IPS-20b (cell line): ENCODE measurements around the gene FAM89B.

Source experiments
- H3K27ac ChIP-seq: one replicate; pipeline ENCODE4 v1.5.1; 2013; ENCODE audit warnings: low read length
- H3K27me3 ChIP-seq: 2 replicates; pipeline ENCODE4 v1.6.1; 2013; ENCODE audit warnings: mild to moderate bottlenecking, low read length, inconsistent platforms; ENCODE audit not compliant: insufficient read depth
- H3K36me3 ChIP-seq: 2 replicates; pipeline ENCODE4 v1.6.1; 2013; ENCODE audit warnings: low read depth, mild to moderate bottlenecking, inconsistent platforms, low read length, moderate library complexity; ENCODE audit not compliant: insufficient read depth
- H3K4me1 ChIP-seq: 2 replicates; pipeline ENCODE4 v1.6.1; 2013; ENCODE audit warnings: mild to moderate bottlenecking, control low read depth, inconsistent platforms, low read length, moderate library complexity; ENCODE audit not compliant: insufficient read depth
- H3K4me3 ChIP-seq: 2 replicates; pipeline ENCODE4 v1.5.1; 2013; ENCODE audit warnings: mild to moderate bottlenecking, low read length, inconsistent platforms
- H3K9ac ChIP-seq: 2 replicates; pipeline ENCODE4 v1.6.1; 2013; ENCODE audit warnings: low read depth, mild to moderate bottlenecking, inconsistent platforms, low read length, moderate library complexity
- H3K9me3 ChIP-seq: 2 replicates; pipeline ENCODE4 v1.6.1; 2013; ENCODE audit warnings: mild to moderate bottlenecking, low read depth, low read length, inconsistent platforms; ENCODE audit not compliant: insufficient read depth

Gene FAM89B

GRCh38 chr11:65580031-65580692 lies 7.8 kb downstream of the FAM89B start:
- Histone ChIP-seq H3K9ac (no peak overlapping the region), H3K36me3 (no peaks in the 10 kb centered on the region), H3K4me3 (no peak overlapping the region), H3K27me3 (peaks cover 65% of the 10 kb centered on the region), H3K27ac (no peak overlapping the region), H3K9me3 (no peaks in the 10 kb centered on the region), H3K4me1 (no peaks in the 10 kb centered on the region)

GRCh38 chr11:65580756-65581155 lies 8.4 kb downstream of the FAM89B start:
- no peaks in the 10 kb centered on the region for H3K4me1 ChIP-seq
- H3K9me3 ChIP-seq = no peaks in the 10 kb centered on the region
- H3K36me3 ChIP-seq = no peaks in the 10 kb centered on the region
- peaks cover 65% of the 10 kb centered on the region for H3K27me3 ChIP-seq
- no peak overlapping the region for H3K9ac ChIP-seq
- H3K4me3 ChIP-seq = no peak overlapping the region
- H3K27ac ChIP-seq = no peak overlapping the region

- H3K27me3 ChIP-seq = peaks cover 63% of the 10 kb centered on the region
- no peaks in the 10 kb centered on the region for H3K36me3 ChIP-seq
- no peak overlapping the region for H3K27ac ChIP-seq
- H3K9me3 ChIP-seq = no peaks in the 10 kb centered on the region
- no peak overlapping the region for H3K4me3 ChIP-seq
- no peak overlapping the region for H3K9ac ChIP-seq
- H3K4me1 ChIP-seq = no peaks in the 10 kb centered on the region
Observed at GRCh38 chr11:65581928-65582327, 9.6 kb downstream of the FAM89B start.

GRCh38 chr11:65583589-65583988 lies 11.3 kb downstream of the FAM89B start:
- H3K27ac ChIP-seq = no peak overlapping the region
- no peaks in the 10 kb centered on the region for H3K36me3 ChIP-seq
- H3K4me3 ChIP-seq = no peak overlapping the region
- H3K9me3 ChIP-seq = no peaks in the 10 kb centered on the region
- no peaks in the 10 kb centered on the region for H3K4me1 ChIP-seq
- no peak overlapping the region for H3K9ac ChIP-seq
- H3K27me3 ChIP-seq = peaks cover 47% of the 10 kb centered on the region

- H3K4me3 ChIP-seq = no peak overlapping the region
- H3K4me1 ChIP-seq = no peaks in the 10 kb centered on the region
- peaks cover 45% of the 10 kb centered on the region for H3K27me3 ChIP-seq
- H3K9me3 ChIP-seq = no peaks in the 10 kb centered on the region
- H3K27ac ChIP-seq = no peak overlapping the region
- H3K9ac ChIP-seq = no peak overlapping the region
- H3K36me3 ChIP-seq = no peaks in the 10 kb centered on the region
Observed at GRCh38 chr11:65584106-65584505, 11.8 kb downstream of the FAM89B start.

- no peaks in the 10 kb centered on the region for H3K9me3 ChIP-seq
- no peaks in the 10 kb centered on the region for H3K4me1 ChIP-seq
- H3K4me3 ChIP-seq = no peak overlapping the region
- no peak overlapping the region for H3K27ac ChIP-seq
- no peak overlapping the region for H3K9ac ChIP-seq
- peaks cover 46% of the 10 kb centered on the region for H3K27me3 ChIP-seq
- no peaks in the 10 kb centered on the region for H3K36me3 ChIP-seq
Observed at GRCh38 chr11:65584723-65585171, 12.4 kb downstream of the FAM89B start.

- Histone ChIP-seq H3K9me3 (no peaks in the 10 kb centered on the region), H3K9ac (no peak overlapping the region), H3K27me3 (peaks cover 55% of the 10 kb centered on the region), H3K4me3 (no peak overlapping the region), H3K27ac (no peak overlapping the region), H3K36me3 (no peaks in the 10 kb centered on the region), H3K4me1 (no peaks in the 10 kb centered on the region)
Observed at GRCh38 chr11:65585396-65586246, 13.3 kb downstream of the FAM89B start.

- no peak overlapping the region for H3K9ac ChIP-seq
- peaks cover 61% of the 10 kb centered on the region for H3K27me3 ChIP-seq
- no peaks in the 10 kb centered on the region for H3K9me3 ChIP-seq
- H3K27ac ChIP-seq = no peak overlapping the region
- no peak overlapping the region for H3K4me3 ChIP-seq
- H3K36me3 ChIP-seq = no peaks in the 10 kb centered on the region
- H3K4me1 ChIP-seq = no peaks in the 10 kb centered on the region
Observed at GRCh38 chr11:65586247-65586630, 13.9 kb downstream of the FAM89B start.

- Histone ChIP-seq H3K27ac (no peak overlapping the region), H3K4me3 (no peak overlapping the region), H3K27me3 (peaks cover 65% of the 10 kb centered on the region), H3K9me3 (no peaks in the 10 kb centered on the region), H3K36me3 (no peaks in the 10 kb centered on the region), H3K4me1 (no peaks in the 10 kb centered on the region), H3K9ac (no peak overlapping the region)
Observed at GRCh38 chr11:65586676-65587075, 14.3 kb downstream of the FAM89B start.

- H3K36me3 ChIP-seq = no peaks in the 10 kb centered on the region
- H3K27me3 ChIP-seq = peaks cover 68% of the 10 kb centered on the region
- H3K4me1 ChIP-seq = no peaks in the 10 kb centered on the region
- H3K27ac ChIP-seq = no peak overlapping the region
- no peak overlapping the region for H3K4me3 ChIP-seq
- H3K9ac ChIP-seq = no peak overlapping the region
- no peaks in the 10 kb centered on the region for H3K9me3 ChIP-seq
Observed at GRCh38 chr11:65588199-65589054, 16.1 kb downstream of the FAM89B start.

GRCh38 chr11:65589444-65590239 lies 17.3 kb downstream of the FAM89B start:
- Histone ChIP-seq H3K4me1 (no peaks in the 10 kb centered on the region), H3K36me3 (no peaks in the 10 kb centered on the region), H3K27ac (no peak overlapping the region), H3K27me3 (peaks cover 66% of the 10 kb centered on the region), H3K9ac (no peak overlapping the region), H3K4me3 (no peak overlapping the region), H3K9me3 (no peaks in the 10 kb centered on the region)
